ENCODE data around the gene PIK3R5. TPM values are rescaled to one million over a fixed set of nuclear protein-coding genes. Genes with fewer than 3 reads are reported as not detected.

Gene PIK3R5
- total RNA-seq, 1 donor from 2014 or later, result 0.90 TPM

- Histone ChIP-seq H3K4me3 (peak overlapping the region; percentile 19), H3K9ac (no peak overlapping the region), H3K27ac (no peak overlapping the region), H3K36me3 (no peaks in the 10 kb centered on the region), H3K9me3 (ENCODE audit: low read depth) (no peaks in the 10 kb centered on the region), H3F3A (ENCODE audit: low read depth) (peaks cover 5% of the 10 kb centered on the region), H3K4me2 (peak overlapping the region; percentile 62), H3K27me3 (no peaks in the 10 kb centered on the region), H4K20me1 (ENCODE audit: low read depth) (no peaks in the 10 kb centered on the region), H3K79me2 (ENCODE audit: low read depth) (no peaks in the 10 kb centered on the region), H2AFZ (replicated peaks) (peak overlapping the region; percentile 90), H3K4me1 (peaks cover 13% of the 10 kb centered on the region)
- no peaks in the 10 kb centered on the region for H3K9me3 Mint-ChIP-seq
- H3K4me3 Mint-ChIP-seq, result no peak overlapping the region
- peak; percentile 42 for DNase-seq (ENCODE audit: low spot score)
- no peaks in the 10 kb centered on the region for H3K36me3 Mint-ChIP-seq
- TF ChIP-seq CTCF (IDR thresholded peaks at IDR 0.05), result no peak
- peak overlapping the region; percentile 75 for H3K27ac Mint-ChIP-seq
- peaks cover 18% of the 10 kb centered on the region for H3K27me3 Mint-ChIP-seq (ENCODE audit: insufficient read depth, low read depth)
- H3K4me1 Mint-ChIP-seq, result peaks cover 20% of the 10 kb centered on the region
These were observed 71.3 kb downstream of the PIK3R5 start for GRCh38 chr17:8894202-8894671.

- no peak overlapping the region for H3K4me3 ChIP-seq
- no peaks in the 10 kb centered on the region for H3K36me3 Mint-ChIP-seq
- H2AFZ ChIP-seq (replicated peaks), result peak overlapping the region; percentile 90
These were observed 71.8 kb downstream of the PIK3R5 start for GRCh38 chr17:8893621-8894201.

GRCh38 chr17:8893059-8893458, 72.4 kb downstream of the PIK3R5 start:
- H3F3A ChIP-seq (ENCODE audit: low read depth), result peaks cover 5% of the 10 kb centered on the region
- no peak overlapping the region for H2AFZ ChIP-seq (replicated peaks)
- no peaks in the 10 kb centered on the region for H3K27me3 ChIP-seq
- no peaks in the 10 kb centered on the region for H3K79me2 ChIP-seq (ENCODE audit: low read depth)
- no peak overlapping the region for H3K4me3 Mint-ChIP-seq
- TF ChIP-seq EZH2phosphoT487 (IDR thresholded peaks at IDR 0.05) (no peak), CTCF (IDR thresholded peaks at IDR 0.05) (no peak), EZH2 (IDR thresholded peaks at IDR 0.05) (no peak)
- peaks cover 18% of the 10 kb centered on the region for H3K4me1 Mint-ChIP-seq
- no peak overlapping the region for H3K4me2 ChIP-seq
- H3K9me3 ChIP-seq (ENCODE audit: low read depth), result no peaks in the 10 kb centered on the region
- H3K36me3 Mint-ChIP-seq, result no peaks in the 10 kb centered on the region
- no peaks in the 10 kb centered on the region for H3K9me3 Mint-ChIP-seq
- DNase-seq (ENCODE audit: low spot score), result no peak
- H3K36me3 ChIP-seq, result no peaks in the 10 kb centered on the region
- no peak overlapping the region for H3K27ac Mint-ChIP-seq
- no peak overlapping the region for H3K27ac ChIP-seq
- H3K9ac ChIP-seq, result no peak overlapping the region
- no peaks in the 10 kb centered on the region for H4K20me1 ChIP-seq (ENCODE audit: low read depth)
- H3K4me1 ChIP-seq, result peaks cover 13% of the 10 kb centered on the region
- H3K4me3 ChIP-seq, result no peak overlapping the region
- H3K27me3 Mint-ChIP-seq (ENCODE audit: insufficient read depth, low read depth), result peaks cover 15% of the 10 kb centered on the region

More at GRCh38 chr17:8893621-8894201, 71.8 kb downstream of the PIK3R5 start:
- Histone ChIP-seq H3F3A (ENCODE audit: low read depth) (peaks cover 5% of the 10 kb centered on the region), H3K4me1 (peaks cover 13% of the 10 kb centered on the region), H3K4me2 (peak overlapping the region; percentile 62), H3K36me3 (no peaks in the 10 kb centered on the region), H3K9me3 (ENCODE audit: low read depth) (no peaks in the 10 kb centered on the region), H3K27ac (no peak overlapping the region), H3K27me3 (no peaks in the 10 kb centered on the region), H3K79me2 (ENCODE audit: low read depth) (no peaks in the 10 kb centered on the region), H4K20me1 (ENCODE audit: low read depth) (no peaks in the 10 kb centered on the region), H3K9ac (no peak overlapping the region)
- no peak overlapping the region for H3K4me3 Mint-ChIP-seq
- no peak for TF ChIP-seq CTCF (IDR thresholded peaks at IDR 0.05)
- no peak for TF ChIP-seq EZH2 (IDR thresholded peaks at IDR 0.05)
- no peak for TF ChIP-seq EZH2phosphoT487 (IDR thresholded peaks at IDR 0.05)
- peaks cover 18% of the 10 kb centered on the region for H3K4me1 Mint-ChIP-seq
- no peaks in the 10 kb centered on the region for H3K9me3 Mint-ChIP-seq
- no peak for DNase-seq (ENCODE audit: low spot score)
- H3K27ac Mint-ChIP-seq, result no peak overlapping the region
- peaks cover 15% of the 10 kb centered on the region for H3K27me3 Mint-ChIP-seq (ENCODE audit: insufficient read depth, low read depth)
